ENCODE results near the gene DMD.
A peak's percentile ranks its signal among the peaks of the same experiment; 100 is the strongest.

- TF ChIP-seq CTCF (conservative IDR thresholded peaks at IDR 0.05): peak; percentile 69
- TF ChIP-seq EZH2 (IDR thresholded peaks at IDR 0.05; ENCODE audit: low read depth): no peak
Measured at GRCh38 chrX:31658360-31658759, 1553.0 kb downstream of the DMD start.
